ENCODE measurements around the gene CSNK1D.

Gene CSNK1D

GRCh38 chr17:82249896-82250581 is 23.5 kb downstream of the CSNK1D start:
- no peak for DNase-seq

GRCh38 chr17:82248815-82249674 is 24.5 kb downstream of the CSNK1D start:
- DNase-seq = no peak

GRCh38 chr17:82247856-82248671 is 25.4 kb downstream of the CSNK1D start:
- no peak for DNase-seq

- DNase-seq = no peak
Observed at GRCh38 chr17:82247182-82247823, 26.2 kb downstream of the CSNK1D start.

GRCh38 chr17:82246365-82247181 is 26.9 kb downstream of the CSNK1D start:
- DNase-seq = peak in 1 of 2 experiments; percentile 29

- DNase-seq = no peak
Observed at GRCh38 chr17:82246040-82246364, 27.5 kb downstream of the CSNK1D start.

GRCh38 chr17:82245134-82246039 is 28.1 kb downstream of the CSNK1D start:
- DNase-seq = no peak

- peak in 1 of 2 experiments; percentile 44 for DNase-seq
Observed at GRCh38 chr17:82244413-82245133, 28.9 kb downstream of the CSNK1D start.

- DNase-seq = peak in 1 of 2 experiments; percentile 8
Observed at GRCh38 chr17:82243648-82244412, 29.7 kb downstream of the CSNK1D start.

GRCh38 chr17:82242977-82243647 is 30.4 kb downstream of the CSNK1D start:
- DNase-seq = no peak

GRCh38 chr17:82242698-82242976 is 30.9 kb downstream of the CSNK1D start:
- no peak for DNase-seq

GRCh38 chr17:82241926-82242697 is 31.4 kb downstream of the CSNK1D start:
- DNase-seq = no peak

- DNase-seq = peak; percentile 39 to 50
Observed at GRCh38 chr17:82241183-82241925, 32.1 kb downstream of the CSNK1D start.

- DNase-seq = no peak
Observed at GRCh38 chr17:82240506-82241182, 32.9 kb downstream of the CSNK1D start.

GRCh38 chr17:82239926-82240505 is 33.5 kb downstream of the CSNK1D start:
- no peak for DNase-seq

GRCh38 chr17:82239401-82239925 is 34.0 kb downstream of the CSNK1D start:
- DNase-seq = no peak

All from SW 1271 (cell line).